GM19240 (cell line): ENCODE data around the gene C1orf167.
A peak's percentile ranks its signal among the peaks of the same experiment; 100 is the strongest.
"Not testable (repeated sequence)": the region's sequence is repeated elsewhere in the genome, so short reads cannot be mapped to it uniquely, and the experiment has no call there.

Experiments
- DNase-seq: peaks from one replicate; pipeline ENCODE4 v3.0.0; 2011; ENCODE audit warnings: low spot score; ENCODE audit not compliant: insufficient read length

Gene C1orf167

GRCh38 chr1:11800756-11801433, 38.9 kb downstream of the C1orf167 start:
- DNase-seq: no peak

- DNase-seq: no peak
Observed at GRCh38 chr1:11802616-11802972, 40.6 kb downstream of the C1orf167 start.

GRCh38 chr1:11802973-11803885, 41.2 kb downstream of the C1orf167 start:
- peak; percentile 63 for DNase-seq

GRCh38 chr1:11803924-11804665, 42.1 kb downstream of the C1orf167 start:
- DNase-seq: not testable (repeated sequence)

- DNase-seq: no peak
Observed at GRCh38 chr1:11804666-11805421, 42.9 kb downstream of the C1orf167 start.

GRCh38 chr1:11805422-11806306, 43.7 kb downstream of the C1orf167 start, which contains the start of the genes CLCN6 and MTHFR:
CLCN6 (plus strand) TSS chr1:11806191; CDS start chr1:11806263, 72 bp downstream.
MTHFR (minus strand) TSS chr1:11805964; CDS start chr1:11803116, 2,848 bp downstream.
- peak; percentile 93 for DNase-seq

- peak; percentile 56 for DNase-seq
Observed at GRCh38 chr1:11806307-11806936, 44.4 kb downstream of the C1orf167 start.

- no peak for DNase-seq
Observed at GRCh38 chr1:11807133-11807532, 45.1 kb downstream of the C1orf167 start.

GRCh38 chr1:11813021-11813420, 51.0 kb downstream of the C1orf167 start:
- no peak for DNase-seq

- no peak for DNase-seq
Observed at GRCh38 chr1:11817192-11817591, 55.2 kb downstream of the C1orf167 start.

GRCh38 chr1:11822091-11822490, 60.1 kb downstream of the C1orf167 start:
- no peak for DNase-seq

- no peak for DNase-seq
Observed at GRCh38 chr1:11823366-11824137, 61.6 kb downstream of the C1orf167 start.

- DNase-seq: no peak
Observed at GRCh38 chr1:11825131-11825530, 63.1 kb downstream of the C1orf167 start.

- DNase-seq: no peak
Observed at GRCh38 chr1:11826946-11827345, 65.0 kb downstream of the C1orf167 start.

GRCh38 chr1:11828511-11828910, 66.5 kb downstream of the C1orf167 start:
- no peak for DNase-seq

- DNase-seq: no peak
Observed at GRCh38 chr1:11831945-11832725, 70.1 kb downstream of the C1orf167 start.

- DNase-seq: no peak
Observed at GRCh38 chr1:11833497-11833896, 71.5 kb downstream of the C1orf167 start.

- no peak for DNase-seq
Observed at GRCh38 chr1:11833900-11834299, 71.9 kb downstream of the C1orf167 start.
